ENCODE data around the gene HNF1B.

- TF ChIP-seq CSRNP3 (CRISPR knock-in tag; IDR thresholded peaks at IDR 0.05) (no peak), ZFP3 (CRISPR knock-in tag; IDR thresholded peaks at IDR 0.05) (no peak), SNAI2 (CRISPR knock-in tag; IDR thresholded peaks at IDR 0.05) (no peak), ARNTL (CRISPR knock-in tag; IDR thresholded peaks at IDR 0.05; ENCODE audit: borderline replicate concordance, low read depth) (no peak), ZFP30 (CRISPR knock-in tag; IDR thresholded peaks at IDR 0.05) (no peak), ZNF565 (CRISPR knock-in tag; conservative IDR thresholded peaks at IDR 0.05; ENCODE audit: low read depth) (no peak), PATZ1 (CRISPR knock-in tag; IDR thresholded peaks at IDR 0.05; ENCODE audit: borderline replicate concordance) (no peak), TCF4 (CRISPR knock-in tag; IDR thresholded peaks at IDR 0.05; ENCODE audit: borderline replicate concordance) (no peak), RARB (CRISPR knock-in tag; IDR thresholded peaks at IDR 0.05) (no peak)
- TF ChIP-seq, protein P1, sequence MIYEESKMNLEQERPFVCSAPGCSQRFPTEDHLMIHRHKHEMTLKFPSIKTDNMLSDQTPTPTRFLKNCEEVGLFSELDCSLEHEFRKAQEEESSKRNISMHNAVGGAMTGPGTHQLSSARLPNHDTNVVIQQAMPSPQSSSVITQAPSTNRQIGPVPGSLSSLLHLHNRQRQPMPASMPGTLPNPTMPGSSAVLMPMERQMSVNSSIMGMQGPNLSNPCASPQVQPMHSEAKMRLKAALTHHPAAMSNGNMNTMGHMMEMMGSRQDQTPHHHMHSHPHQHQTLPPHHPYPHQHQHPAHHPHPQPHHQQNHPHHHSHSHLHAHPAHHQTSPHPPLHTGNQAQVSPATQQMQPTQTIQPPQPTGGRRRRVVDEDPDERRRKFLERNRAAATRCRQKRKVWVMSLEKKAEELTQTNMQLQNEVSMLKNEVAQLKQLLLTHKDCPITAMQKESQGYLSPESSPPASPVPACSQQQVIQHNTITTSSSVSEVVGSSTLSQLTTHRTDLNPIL (CRISPR knock-in tag; IDR thresholded peaks at IDR 0.05; ENCODE audit: low read depth) = no peak
These were observed 51.5 kb downstream of the HNF1B start for GRCh38 chr17:37693328-37693727.

All from SK-N-SH treated with all-trans-retinoic acid at 6 μM for 48 hours (cell line).